ENCODE data around the gene OGA. TPM values are rescaled to one million over a fixed set of nuclear protein-coding genes. Genes with fewer than 3 reads are reported as not detected.

OGA gene
- total and polyA plus RNA-seq, 2 donors (not counting 3 experiments of a cell fraction or from before 2014, with no cell fraction given) = 30.8 to 118 TPM

GRCh38 chr10:101760510-101760909 is 57.7 kb downstream of the OGA start:
- Histone ChIP-seq H3K4me1 (ENCODE audit: control insufficient read depth, extremely low read depth, insufficient read depth, low read length) (no peaks in the 10 kb centered on the region), H3K79me2 (ENCODE audit: control insufficient read depth, insufficient read depth, low read length) (no peaks in the 10 kb centered on the region), H3K4me3 (replicated peaks in 1 of 3; ENCODE audit: insufficient read depth in 1 of 3, low read depth in 1 of 3, low read length in 3 of 3) (no peak overlapping the region), H4K20me1 (replicated peaks; ENCODE audit: control insufficient read depth, extremely low read depth, insufficient read depth, low read length) (no peaks in the 10 kb centered on the region), H3K36me3 (ENCODE audit: control insufficient read depth in 2 of 2, extremely low read depth in 1 of 2, insufficient read depth in 2 of 2, low read length in 2 of 2) (no peaks in the 10 kb centered on the region), H3K4me2 (ENCODE audit: insufficient read depth, low read length) (no peak overlapping the region), H3K9me3 (replicated peaks; ENCODE audit: control insufficient read depth, insufficient read depth, low read length) (no peaks in the 10 kb centered on the region), H2AFZ (ENCODE audit: low read depth, low read length) (no peak overlapping the region), H3K27ac (ENCODE audit: insufficient read depth, low read depth, low read length) (no peak overlapping the region), H3K9me1 (replicated peaks; ENCODE audit: control insufficient read depth, extremely low read depth, insufficient read depth, low read length) (no peaks in the 10 kb centered on the region), H3K27me3 (ENCODE audit: control insufficient read depth in 2 of 2, insufficient read depth in 2 of 2, low read length in 2 of 2) (peaks cover 10 to 20% of the 10 kb centered on the region in 2 experiments), H3K9ac (replicated peaks; ENCODE audit: extremely low read depth, insufficient read depth, low read length) (no peak overlapping the region)
- no peak for DNase-seq (ENCODE audit: low read depth, low spot score)
- dilution Hi-C loops (cut with MboI; ENCODE audit: extremely low pct_ligation_motif_present, low sequenced_read_pairs) = no loop called here
- TF ChIP-seq MYC (IDR thresholded peaks at IDR 0.05; ENCODE audit: low read depth, low read length) (no peak), POLR2AphosphoS5 (IDR thresholded peaks at IDR 0.05; ENCODE audit: insufficient read depth, low read depth, low read length) (no peak), EZH2 (IDR thresholded peaks at IDR 0.05; ENCODE audit: borderline replicate concordance, low read depth, low read length, severe bottlenecking) (no peak), GATA2 (IDR thresholded peaks at IDR 0.05; ENCODE audit: insufficient read depth, insufficient read length, low read depth, low read length) (no peak), FOS (IDR thresholded peaks at IDR 0.05; ENCODE audit: borderline replicate concordance, insufficient read depth, low read length) (no peak), JUN (IDR thresholded peaks at IDR 0.05; ENCODE audit: borderline replicate concordance, insufficient read depth, insufficient read length, low read depth) (no peak), POLR2A (IDR thresholded peaks at IDR 0.05; ENCODE audit: low read depth, low read length) (no peak)
- TF ChIP-seq, protein P1, sequence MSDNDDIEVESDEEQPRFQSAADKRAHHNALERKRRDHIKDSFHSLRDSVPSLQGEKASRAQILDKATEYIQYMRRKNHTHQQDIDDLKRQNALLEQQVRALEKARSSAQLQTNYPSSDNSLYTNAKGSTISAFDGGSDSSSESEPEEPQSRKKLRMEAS (IDR thresholded peaks at IDR 0.05; ENCODE audit: insufficient read depth, insufficient read length) = no peak
- TF ChIP-seq, protein P2, sequence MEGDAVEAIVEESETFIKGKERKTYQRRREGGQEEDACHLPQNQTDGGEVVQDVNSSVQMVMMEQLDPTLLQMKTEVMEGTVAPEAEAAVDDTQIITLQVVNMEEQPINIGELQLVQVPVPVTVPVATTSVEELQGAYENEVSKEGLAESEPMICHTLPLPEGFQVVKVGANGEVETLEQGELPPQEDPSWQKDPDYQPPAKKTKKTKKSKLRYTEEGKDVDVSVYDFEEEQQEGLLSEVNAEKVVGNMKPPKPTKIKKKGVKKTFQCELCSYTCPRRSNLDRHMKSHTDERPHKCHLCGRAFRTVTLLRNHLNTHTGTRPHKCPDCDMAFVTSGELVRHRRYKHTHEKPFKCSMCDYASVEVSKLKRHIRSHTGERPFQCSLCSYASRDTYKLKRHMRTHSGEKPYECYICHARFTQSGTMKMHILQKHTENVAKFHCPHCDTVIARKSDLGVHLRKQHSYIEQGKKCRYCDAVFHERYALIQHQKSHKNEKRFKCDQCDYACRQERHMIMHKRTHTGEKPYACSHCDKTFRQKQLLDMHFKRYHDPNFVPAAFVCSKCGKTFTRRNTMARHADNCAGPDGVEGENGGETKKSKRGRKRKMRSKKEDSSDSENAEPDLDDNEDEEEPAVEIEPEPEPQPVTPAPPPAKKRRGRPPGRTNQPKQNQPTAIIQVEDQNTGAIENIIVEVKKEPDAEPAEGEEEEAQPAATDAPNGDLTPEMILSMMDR (IDR thresholded peaks at IDR 0.05; ENCODE audit: extremely low read depth in 1 of 2, insufficient read depth in 1 of 2, low read depth in 1 of 2, low read length in 2 of 2) = no peak
- BruUV-seq (replicated peaks) = no TSS peak
- POLR2A ChIA-PET = no interaction called here
- intact Hi-C loops (cut with micrococcal nuclease) = no loop called here
- CTCF ChIA-PET = no interaction called here
- no peak for FAIRE-seq
